HCT116 (cell line): ENCODE data around the gene CGB2. TPM values are rescaled to one million over a fixed set of nuclear protein-coding genes. Genes with fewer than 3 reads are reported as not detected.
"Not testable (repeated sequence)": the region's sequence is repeated elsewhere in the genome, so short reads cannot be mapped to it uniquely, and the experiment has no call there.

ENCODE experiments used
- ATAC-seq: fragments of 200-7000 bp; cut with Tn5 transposase; 2 replicates; pipeline ENCODE4 v1.9.1; 2020; ENCODE audit warnings: mild to moderate bottlenecking, moderate library complexity
- BruUV-seq: library from RNA; stranded (reverse); fragments of 400-500 nt; replicated peaks from 2 replicates; lab custom pipeline; 2021; lab: Mats Ljungman, UMichigan
- CTCF ChIA-PET: fragments of 300-600 bp; sonication (Branson Sonifier 250); formaldehyde crosslinking; loops from one replicate; lab custom pipeline; 2021; ENCODE audit warnings: antibody characterized with exemption; lab: Charles Lee
- POLR2A ChIA-PET: fragments of 300-600, 350-600 bp; sonication (Branson Sonifier 250); formaldehyde crosslinking; loops from one replicate; lab custom pipeline; 2021; ENCODE audit warnings: antibody characterized with exemption; lab: Charles Lee
- RAD21 ChIA-PET, 2 experiments: fragments of 300-600 bp; sonication (Branson Sonifier 250); formaldehyde crosslinking; loops; one replicate each; lab custom pipeline; 2023; ENCODE audit warnings: low total read pairs in 2 of 2; ENCODE audit not compliant: uncharacterized antibody in 2 of 2, unreplicated experiment in 2 of 2, low non-redundant PET in 1 of 2; lab: Charles Lee
- DNase-seq: peaks from one replicate; pipeline ENCODE4 v3.0.0-alpha.2; 2010; ENCODE audit warnings: low read depth, low spot score
- H2AFZ ChIP-seq: fragments of 200-600 bp; shearing (Covaris generic), sonication (generic); 2 replicates; pipeline ENCODE4 v1.6.1; 2017; ENCODE audit warnings: low read depth, mixed run types, mixed read lengths, antibody characterized with exemption, low read length; ENCODE audit not compliant: poor library complexity, severe bottlenecking
- H3K27ac ChIP-seq: 2 replicates; pipeline ENCODE4 v1.5.1; 2012; ENCODE audit warnings: low read depth, low read length
- H3K27me3 ChIP-seq: fragments of 200-600 bp; sonication (generic); 2 replicates; pipeline ENCODE4 v1.6.1; 2016; ENCODE audit warnings: mixed run types, low read length, mixed read lengths; ENCODE audit not compliant: insufficient read depth
- H3K36me3 ChIP-seq, 2 experiments: fragments of 200-500 bp in 1 of 2; fragments of 200-600 bp in 1 of 2; sonication (Bioruptor generic) in 1 of 2; sonication (generic) in 1 of 2; 2 replicates each; pipeline versions ENCODE4 v1.5.1 to v1.6.1; 2014 to 2016; ENCODE audit warnings: low read length in 2 of 2, inconsistent platforms in 1 of 2, mixed read lengths in 1 of 2, mixed run types in 1 of 2; ENCODE audit not compliant: insufficient read depth in 2 of 2, control insufficient read depth in 1 of 2
- H3K4me1 ChIP-seq, 2 experiments: fragments of 200-600 bp in 1 of 2; sonication (generic) in 1 of 2; 2 replicates each; pipeline versions ENCODE4 v1.5.1 to v1.6.1; 2012 to 2017; ENCODE audit warnings: low read length in 2 of 2, inconsistent platforms in 1 of 2, mild to moderate bottlenecking in 1 of 2, mixed read lengths in 1 of 2, mixed run types in 1 of 2, moderate library complexity in 1 of 2; ENCODE audit not compliant: insufficient read depth in 2 of 2, control insufficient read depth in 1 of 2
- H3K4me2 ChIP-seq: fragments of 200-600 bp; sonication (generic); 2 replicates; pipeline ENCODE4 v1.6.1; 2017; ENCODE audit warnings: mixed run types, low read length, mixed read lengths
- H3K4me3 ChIP-seq, 2 experiments: fragments of 200-600 bp in 1 of 2; sonication (generic) in 1 of 2; replicated peaks in 1 of 2; 2 replicates each; pipeline ENCODE4 v1.5.1; 2011 to 2016; ENCODE audit warnings: low read length in 2 of 2, control low read depth in 1 of 2, low read depth in 1 of 2, mild to moderate bottlenecking in 1 of 2, mixed read lengths in 1 of 2, mixed run types in 1 of 2
- H3K79me2 ChIP-seq: fragments of 200-600 bp; sonication (generic); 2 replicates; pipeline ENCODE4 v1.6.1; 2017; ENCODE audit warnings: mild to moderate bottlenecking, mixed run types, low read length, moderate library complexity, mixed read lengths; ENCODE audit not compliant: insufficient read depth
- H3K9ac ChIP-seq: fragments of 200-600 bp; sonication (generic); 2 replicates; pipeline ENCODE4 v1.6.1; 2016; ENCODE audit warnings: low read length, mixed read lengths
- H3K9me2 ChIP-seq: fragments of 200-600 bp; sonication (generic), shearing (Covaris generic); 2 replicates; pipeline ENCODE4 v1.6.1; 2017; ENCODE audit warnings: mixed run types, mild to moderate bottlenecking, moderate library complexity; ENCODE audit not compliant: insufficient read depth
- H3K9me3 ChIP-seq, 2 experiments: fragments of 200-500 bp in 1 of 2; fragments of 200-600 bp in 1 of 2; sonication (Bioruptor generic) in 1 of 2; sonication (generic) in 1 of 2; 2 replicates each; pipeline ENCODE4 v1.6.1; 2014 to 2017; ENCODE audit warnings: low read length in 2 of 2, mixed read lengths in 2 of 2, inconsistent platforms in 1 of 2, low read depth in 1 of 2, mild to moderate bottlenecking in 1 of 2, mixed run types in 1 of 2, moderate library complexity in 1 of 2; ENCODE audit not compliant: control insufficient read depth in 1 of 2, insufficient read depth in 1 of 2
- H4K20me1 ChIP-seq: fragments of 200-600 bp; sonication (generic), shearing (Covaris generic); 2 replicates; pipeline ENCODE4 v1.6.1; 2017; ENCODE audit warnings: mixed run types, mild to moderate bottlenecking, moderate library complexity; ENCODE audit not compliant: insufficient read depth
- CTCF ChIP-seq, 3 experiments: fragments of 200-600 bp in 1 of 3; sonication (generic) in 1 of 3; IDR thresholded peaks in 2 of 3; conservative IDR thresholded peaks in 1 of 3; 2 replicates each; pipeline ENCODE4 v1.5.1; 2012 to 2017; ENCODE audit warnings: low read depth in 2 of 3, low read length in 2 of 3, antibody characterized with exemption in 1 of 3, borderline replicate concordance in 1 of 3, control low read depth in 1 of 3, mild to moderate bottlenecking in 1 of 3, mixed read lengths in 1 of 3, mixed run types in 1 of 3, moderate library complexity in 1 of 3; ENCODE audit not compliant: insufficient read depth in 1 of 3
- EGR1 ChIP-seq: IDR thresholded peaks from 2 replicates; pipeline ENCODE4 v1.6.1; 2012; ENCODE audit warnings: low read depth
- POLR2AphosphoS5 ChIP-seq: IDR thresholded peaks from 2 replicates; pipeline ENCODE4 v1.6.1; 2011; ENCODE audit warnings: mild to moderate bottlenecking, low read depth, low read length, moderate library complexity
- SP1 ChIP-seq: IDR thresholded peaks from 2 replicates; pipeline ENCODE4 v1.6.1; 2012; ENCODE audit warnings: low read depth
- YY1 ChIP-seq: IDR thresholded peaks from 2 replicates; pipeline ENCODE4 v1.6.1; 2011; ENCODE audit warnings: low read length, low read depth, moderate library complexity, mild to moderate bottlenecking; ENCODE audit not compliant: insufficient replicate concordance; ENCODE audit errors: extremely low read depth
- ZFX ChIP-seq: fragments of 450-650 bp; IDR thresholded peaks from 2 replicates; pipeline ENCODE4 v1.6.1; 2017
- intact Hi-C: fragments of 100-400 bp; cut with micrococcal nuclease; formaldehyde crosslinking; loops from 2 replicates; pipeline ENCODE4 v1.10.0; 2022
- total RNA-seq: library from RNA; stranded (reverse); gene quantifications from one replicate; pipeline ENCODE4 v1.2.1, GENCODE V29; 2021; ENCODE audit not compliant: unreplicated experiment

Gene CGB2
- total RNA-seq, 1 experiment from 2014 or later: 5.0 TPM

GRCh38 chr19:49018388-49019241 is 13.1 kb upstream of the CGB2 start:
- H2AFZ ChIP-seq, RAD21 ChIA-PET, H3K79me2 ChIP-seq, H3K27me3 ChIP-seq, DNase-seq, H3K9me3 ChIP-seq, intact Hi-C loops, H4K20me1 ChIP-seq, H3K9me2 ChIP-seq: not testable (repeated sequence)
- H3K4me1 ChIP-seq: peaks cover 31 to 55% of the 10 kb centered on the region in 2 experiments
- peak overlapping the region; percentile 53 to 60 for H3K4me3 ChIP-seq
- ChIA-PET POLR2A (interaction anchor here (0.6 to 2.3 kb wide), 7 partner anchors 15 to 147 kb away, joined by 3 to 11 read pairs (median 4); partner anchors contain the start of genes CGB7, GYS1, PPP1R15A and RUVBL2), CTCF (interaction anchor here (1.1 to 4.3 kb wide), 10 partner anchors 13 to 230 kb away, joined by 3 to 44 read pairs (median 6); partner anchors contain the start of genes CGB2, CGB7, GYS1 and RUVBL2)
- H3K36me3 ChIP-seq: peaks cover 6 to 11% of the 10 kb centered on the region in 2 experiments; a peak in 2 of 4 replicates
- peak; percentile 16 for ATAC-seq
- peak overlapping the region; percentile 77 for H3K9ac ChIP-seq
- H3K27ac ChIP-seq: peak overlapping the region; percentile 95
- TF ChIP-seq EGR1: peak; percentile 69
- BruUV-seq: TSS peak; percentile 97
- peak overlapping the region; percentile 95 for H3K4me2 ChIP-seq

- no peak for TF ChIP-seq YY1
- peak; percentile 76 for TF ChIP-seq POLR2AphosphoS5
- TF ChIP-seq CTCF (IDR thresholded peaks at IDR 0.05 in 2 of 3, conservative IDR thresholded peaks at IDR 0.05 in 1 of 3; ENCODE audit: borderline replicate concordance in 1 of 3, insufficient read depth in 1 of 3, low read depth in 2 of 3, low read length in 2 of 3): 0 out of 6 replicates have a peak, but pooled peaks of 1 of the 3 experiments have one; percentile 9
- no peak for TF ChIP-seq SP1
- TF ChIP-seq ZFX: no peak
- Histone ChIP-seq H3K9me2 (no peaks in the 10 kb centered on the region), H3K4me1 (peaks cover 31 to 55% of the 10 kb centered on the region in 2 experiments), H3K27me3 (no peaks in the 10 kb centered on the region), H3K9ac (peak overlapping the region; percentile 77), H3K4me3 (peak overlapping the region; percentile 53 to 60), H3K36me3 (peaks cover 5 to 7% of the 10 kb centered on the region in 2 experiments; a peak in 1 of 4 replicates), H3K27ac (peak overlapping the region; percentile 95), H3K9me3 (no peaks in the 10 kb centered on the region), H2AFZ (no peak overlapping the region), H3K79me2 (no peaks in the 10 kb centered on the region), H4K20me1 (no peaks in the 10 kb centered on the region), H3K4me2 (peak overlapping the region; percentile 95)
- ATAC-seq: peak; percentile 64
- peak; percentile 58 for DNase-seq
- ChIA-PET RAD21 (interaction anchor here in 1 of 2 experiments (0.6 kb wide), 1 partner anchor 33 kb away, joined by 4 read pairs; no protein-coding TSS in a partner anchor), CTCF (interaction anchor here (1.0 to 4.3 kb wide), 9 partner anchors 12 to 231 kb away, joined by 3 to 44 read pairs (median 6); partner anchors contain the start of genes CGB2, CGB7, GYS1 and RUVBL2), POLR2A (interaction anchor here (0.6 to 2.3 kb wide), 7 partner anchors 15 to 147 kb away, joined by 3 to 11 read pairs (median 3); partner anchors contain the start of genes CGB7, GYS1, PPP1R15A and RUVBL2)
- intact Hi-C loops: no loop called here
- TSS peak; percentile 22 for BruUV-seq
Measured at GRCh38 chr19:49019242-49019932, 12.3 kb upstream of the CGB2 start.
